Central memory CD8-positive, alpha-beta T cell (primary cell): ENCODE data around the gene UNC5CL.
"Not testable (repeated sequence)": the region's sequence is repeated elsewhere in the genome, so short reads cannot be mapped to it uniquely, and the experiment has no call there.

Experiments
- ATAC-seq: fragments of 150-1000 bp; cut with Tn5 transposase; replicated peaks from 2 replicates; pipeline ENCODE4 v1.10.0; 2022; ENCODE audit warnings: mild to moderate bottlenecking, moderate FRiP score, moderate number of reproducible peaks; ENCODE audit not compliant: poor library complexity, severe bottlenecking; ENCODE audit errors: extremely low read depth
- DNase-seq, 2 donors: peaks; one replicate each; pipeline ENCODE4 v3.0.0; 2021; ENCODE audit warnings: low spot score in 2 of 2
- H3K27ac Mint-ChIP-seq: one replicate; pipeline ENCODE4 v1.8.0; 2022; ENCODE audit warnings: low read depth, mild to moderate bottlenecking, moderate library complexity, mixed read lengths
- H3K27me3 Mint-ChIP-seq: one replicate; pipeline ENCODE4 v1.8.0; 2022; ENCODE audit warnings: mixed read lengths
- H3K36me3 Mint-ChIP-seq: one replicate; pipeline ENCODE4 v1.8.0; 2022; ENCODE audit warnings: mild to moderate bottlenecking, moderate library complexity, mixed read lengths; ENCODE audit not compliant: insufficient read depth
- H3K4me1 Mint-ChIP-seq: one replicate; pipeline ENCODE4 v1.8.0; 2022; ENCODE audit warnings: mixed read lengths
- H3K4me3 Mint-ChIP-seq: one replicate; pipeline ENCODE4 v1.8.0; 2022; ENCODE audit warnings: mild to moderate bottlenecking, moderate library complexity, mixed read lengths
- H3K9me3 Mint-ChIP-seq: one replicate; pipeline ENCODE4 v1.8.0; 2022; ENCODE audit warnings: mixed read lengths

The UNC5CL gene

GRCh38 chr6:41006217-41006616 lies 32.8 kb downstream of the UNC5CL start:
- not testable (repeated sequence) for H3K4me3 Mint-ChIP-seq, H3K36me3 Mint-ChIP-seq, H3K27ac Mint-ChIP-seq, H3K4me1 Mint-ChIP-seq, H3K9me3 Mint-ChIP-seq
- DNase-seq: peak; percentile 43 to 47
- ATAC-seq: peak; percentile 24
- peaks cover 47% of the 10 kb centered on the region for H3K27me3 Mint-ChIP-seq

GRCh38 chr6:41002168-41002567 lies 36.9 kb downstream of the UNC5CL start:
- ATAC-seq (no peak), DNase-seq (no peak)
- Mint-ChIP-seq H3K4me1 (no peaks in the 10 kb centered on the region), H3K4me3 (no peak overlapping the region), H3K9me3 (no peaks in the 10 kb centered on the region), H3K27me3 (peaks cover 55% of the 10 kb centered on the region), H3K36me3 (no peaks in the 10 kb centered on the region), H3K27ac (no peak overlapping the region)

GRCh38 chr6:41000248-41000647 lies 38.8 kb downstream of the UNC5CL start:
- H3K27me3 Mint-ChIP-seq: peaks cover 68% of the 10 kb centered on the region
- ATAC-seq: no peak

DNA sequence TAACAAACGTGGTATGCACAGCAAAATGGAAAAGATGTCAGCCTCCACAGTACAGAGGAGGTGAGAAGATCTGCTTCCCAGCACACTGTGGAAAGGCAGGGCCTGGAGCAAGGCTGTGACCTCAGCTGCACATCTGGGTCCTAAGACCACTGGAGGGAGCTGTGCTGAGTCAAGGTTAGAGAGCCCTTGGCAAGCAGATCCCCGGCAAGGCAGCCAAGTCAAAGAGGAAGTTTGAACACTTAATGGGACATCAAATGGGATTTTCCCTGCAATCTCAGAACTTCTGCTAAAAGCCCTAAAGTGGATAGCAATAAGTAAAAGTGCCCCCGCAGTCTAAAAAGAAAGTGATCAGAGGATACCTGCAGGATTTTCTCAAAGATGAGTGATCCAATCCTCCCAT lies 39.5 kb downstream of the UNC5CL start:
- Mint-ChIP-seq H3K4me3 (no peak overlapping the region), H3K9me3 (no peaks in the 10 kb centered on the region), H3K36me3 (no peaks in the 10 kb centered on the region), H3K4me1 (no peaks in the 10 kb centered on the region), H3K27ac (no peak overlapping the region), H3K27me3 (peaks cover 68% of the 10 kb centered on the region)
- no peak for ATAC-seq
- no peak for DNase-seq

More at GRCh38 chr6:41000248-41000647, 38.8 kb downstream of the UNC5CL start:
- Mint-ChIP-seq H3K4me1 (no peaks in the 10 kb centered on the region), H3K27ac (no peak overlapping the region), H3K9me3 (no peaks in the 10 kb centered on the region), H3K4me3 (no peak overlapping the region), H3K36me3 (no peaks in the 10 kb centered on the region)
- no peak for DNase-seq

- Mint-ChIP-seq H3K36me3 (no peaks in the 10 kb centered on the region), H3K9me3 (no peaks in the 10 kb centered on the region), H3K27me3 (peaks cover 68% of the 10 kb centered on the region), H3K4me3 (no peak overlapping the region), H3K4me1 (no peaks in the 10 kb centered on the region), H3K27ac (no peak overlapping the region)
- DNase-seq (no peak), ATAC-seq (no peak)
Measured at GRCh38 chr6:40998661-40999060, 40.4 kb downstream of the UNC5CL start.

DNA sequence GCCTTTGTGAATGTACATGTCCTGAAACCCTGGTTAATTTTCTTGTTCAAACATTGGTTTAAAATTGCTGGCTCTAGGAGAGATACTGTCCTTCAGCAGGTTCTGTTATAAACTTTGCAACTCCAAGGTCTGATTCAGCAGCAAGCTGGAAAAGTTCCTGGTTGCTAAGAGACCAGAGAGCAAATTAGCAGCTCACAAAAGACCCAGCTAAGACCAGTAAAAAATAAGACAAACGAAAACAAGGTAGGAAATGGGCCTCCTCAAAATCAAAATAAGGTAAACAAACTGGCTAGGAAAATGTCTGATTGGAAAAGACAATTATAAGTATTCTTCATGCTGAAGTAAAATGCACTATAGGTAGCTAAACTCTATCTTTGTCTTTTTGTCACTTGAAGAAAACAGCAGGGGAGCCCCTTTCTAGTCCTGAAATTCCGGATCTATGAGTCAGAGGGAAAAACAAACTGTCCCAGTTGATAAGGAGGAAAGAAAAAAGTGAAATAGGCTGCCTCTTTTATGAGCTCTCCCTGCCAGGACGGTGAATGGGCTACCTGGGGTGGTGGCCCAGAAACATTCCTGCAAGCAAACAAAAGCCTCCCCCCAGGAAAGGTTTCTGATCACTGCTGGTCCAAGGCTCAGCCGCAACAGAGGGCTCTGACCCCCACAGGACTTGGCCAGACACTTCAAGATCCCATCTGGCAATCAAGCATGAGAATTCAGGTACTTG lies 41.6 kb downstream of the UNC5CL start:
- no peak for DNase-seq
- Mint-ChIP-seq H3K27me3 (peaks cover 68% of the 10 kb centered on the region), H3K36me3 (no peaks in the 10 kb centered on the region), H3K4me1 (no peaks in the 10 kb centered on the region), H3K9me3 (no peaks in the 10 kb centered on the region), H3K27ac (no peak overlapping the region), H3K4me3 (no peak overlapping the region)
- ATAC-seq: no peak

DNA sequence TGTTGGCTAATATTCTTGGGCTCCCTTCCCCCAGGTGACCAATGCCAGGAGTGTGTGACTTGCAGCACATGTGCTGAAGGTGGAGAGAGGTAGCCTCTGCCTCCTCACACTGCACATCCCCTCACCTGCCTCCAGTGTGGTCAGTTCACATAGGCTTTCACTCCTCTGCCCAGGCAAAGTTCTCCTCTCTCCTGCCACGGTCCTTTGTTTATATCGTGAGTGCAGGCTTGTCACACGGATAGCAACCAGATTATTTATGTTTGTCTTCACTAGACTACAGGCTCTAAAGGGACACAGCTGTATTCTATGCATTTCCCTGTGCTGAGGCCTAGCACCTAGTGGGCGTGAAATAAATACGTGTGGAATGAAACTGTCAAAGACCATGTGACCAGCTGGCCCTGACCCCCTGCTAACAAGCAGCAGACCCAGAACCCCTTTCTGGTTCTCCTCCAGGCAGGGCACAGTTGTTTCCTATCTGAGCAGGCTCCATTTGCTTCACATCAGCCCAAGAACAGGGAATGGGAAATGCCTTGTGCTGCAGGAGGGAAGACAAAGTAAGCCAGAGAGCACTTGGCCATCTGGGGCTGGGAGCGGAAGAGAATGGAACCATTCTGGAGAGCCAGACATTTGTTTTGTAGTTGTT lies 42.3 kb downstream of the UNC5CL start:
- Mint-ChIP-seq H3K36me3 (no peaks in the 10 kb centered on the region), H3K27me3 (peaks cover 68% of the 10 kb centered on the region), H3K27ac (no peak overlapping the region), H3K4me1 (no peaks in the 10 kb centered on the region), H3K4me3 (no peak overlapping the region), H3K9me3 (no peaks in the 10 kb centered on the region)
- DNase-seq (no peak), ATAC-seq (no peak)

DNA sequence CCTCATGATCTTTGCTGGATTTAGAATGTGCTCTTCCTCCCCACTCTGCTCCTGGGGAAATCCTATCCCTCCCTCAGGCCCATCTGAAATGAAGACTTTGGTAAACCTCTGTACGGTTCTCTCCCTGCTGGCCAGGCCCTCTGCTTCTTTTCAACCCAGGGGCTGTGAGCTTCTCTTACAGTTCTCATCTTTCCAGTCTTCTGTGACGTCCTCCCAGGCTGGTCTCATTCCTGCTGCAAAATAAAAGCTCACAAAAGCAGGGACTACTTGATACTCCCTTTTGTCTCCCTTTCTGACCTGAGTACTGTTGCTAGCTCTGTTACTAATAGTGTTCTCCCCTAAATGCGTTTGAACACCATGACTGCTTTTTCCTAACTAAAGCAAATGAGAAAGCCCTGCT lies 46.3 kb downstream of the UNC5CL start:
- peak overlapping the region; percentile 9 for H3K27ac Mint-ChIP-seq
- no peak overlapping the region for H3K4me3 Mint-ChIP-seq
- peaks cover 77% of the 10 kb centered on the region for H3K27me3 Mint-ChIP-seq
- H3K36me3 Mint-ChIP-seq: no peaks in the 10 kb centered on the region
- ATAC-seq (no peak), DNase-seq (no peak)
- no peaks in the 10 kb centered on the region for H3K9me3 Mint-ChIP-seq
- no peaks in the 10 kb centered on the region for H3K4me1 Mint-ChIP-seq

DNA sequence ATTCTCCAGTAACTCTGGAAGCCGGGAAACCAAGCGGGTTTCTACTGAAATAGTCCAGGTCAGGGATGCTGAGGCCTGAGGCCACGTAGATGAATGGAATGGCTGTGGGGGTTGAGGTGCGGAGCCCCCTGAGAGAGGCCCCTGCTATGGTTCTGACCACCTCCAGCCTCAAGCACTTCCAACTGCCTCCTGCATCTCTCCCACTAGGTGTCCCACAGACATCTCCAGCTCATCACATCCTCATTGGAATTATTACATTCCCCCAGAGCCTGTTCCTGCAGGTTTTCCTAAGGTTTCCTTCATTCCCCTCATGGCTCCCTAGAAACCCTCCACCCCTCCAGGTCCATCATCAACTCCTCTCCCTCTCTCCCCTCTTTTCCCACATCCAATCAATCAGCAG lies 48.7 kb downstream of the UNC5CL start:
- Mint-ChIP-seq H3K27me3 (peaks cover 76% of the 10 kb centered on the region), H3K4me3 (no peak overlapping the region)

GRCh38 chr6:40989204-40990169 lies 49.5 kb downstream of the UNC5CL start:
- Mint-ChIP-seq H3K9me3 (no peaks in the 10 kb centered on the region), H3K27me3 (peaks cover 74% of the 10 kb centered on the region)
- no peak for ATAC-seq

More for the DNA sequence above, 48.7 kb downstream of the UNC5CL start:
- DNase-seq (no peak), ATAC-seq (no peak)
- no peaks in the 10 kb centered on the region for H3K4me1 Mint-ChIP-seq
- no peak overlapping the region for H3K27ac Mint-ChIP-seq
- no peaks in the 10 kb centered on the region for H3K9me3 Mint-ChIP-seq
- H3K36me3 Mint-ChIP-seq: no peaks in the 10 kb centered on the region

DNA sequence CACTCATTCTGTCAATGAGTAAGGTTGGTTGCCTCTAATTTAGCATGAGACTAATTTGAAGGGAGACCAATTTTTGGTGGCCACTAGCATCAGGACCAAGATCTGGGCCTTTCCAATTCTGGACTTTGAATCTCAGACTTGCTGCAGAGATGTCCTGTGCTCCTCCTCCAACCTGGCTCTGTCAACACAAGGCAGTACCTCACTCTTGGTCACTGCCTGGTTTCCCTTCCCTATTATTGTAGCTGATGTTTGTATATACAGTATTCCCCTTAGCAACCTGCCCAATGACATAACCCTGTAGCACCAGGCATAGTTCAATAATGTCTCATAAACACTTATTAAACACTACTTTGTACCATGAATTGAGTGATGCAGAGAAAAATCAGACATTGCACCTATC lies 50.4 kb downstream of the UNC5CL start:
- Mint-ChIP-seq H3K36me3 (no peaks in the 10 kb centered on the region), H3K9me3 (no peaks in the 10 kb centered on the region), H3K4me1 (no peaks in the 10 kb centered on the region), H3K4me3 (no peak overlapping the region), H3K27me3 (peaks cover 74% of the 10 kb centered on the region), H3K27ac (no peak overlapping the region)
- ATAC-seq: no peak
- DNase-seq: no peak

More at GRCh38 chr6:40989204-40990169, 49.5 kb downstream of the UNC5CL start:
- Mint-ChIP-seq H3K27ac (no peak overlapping the region), H3K4me1 (no peaks in the 10 kb centered on the region), H3K36me3 (no peaks in the 10 kb centered on the region), H3K4me3 (no peak overlapping the region)
- no peak for DNase-seq

DNA sequence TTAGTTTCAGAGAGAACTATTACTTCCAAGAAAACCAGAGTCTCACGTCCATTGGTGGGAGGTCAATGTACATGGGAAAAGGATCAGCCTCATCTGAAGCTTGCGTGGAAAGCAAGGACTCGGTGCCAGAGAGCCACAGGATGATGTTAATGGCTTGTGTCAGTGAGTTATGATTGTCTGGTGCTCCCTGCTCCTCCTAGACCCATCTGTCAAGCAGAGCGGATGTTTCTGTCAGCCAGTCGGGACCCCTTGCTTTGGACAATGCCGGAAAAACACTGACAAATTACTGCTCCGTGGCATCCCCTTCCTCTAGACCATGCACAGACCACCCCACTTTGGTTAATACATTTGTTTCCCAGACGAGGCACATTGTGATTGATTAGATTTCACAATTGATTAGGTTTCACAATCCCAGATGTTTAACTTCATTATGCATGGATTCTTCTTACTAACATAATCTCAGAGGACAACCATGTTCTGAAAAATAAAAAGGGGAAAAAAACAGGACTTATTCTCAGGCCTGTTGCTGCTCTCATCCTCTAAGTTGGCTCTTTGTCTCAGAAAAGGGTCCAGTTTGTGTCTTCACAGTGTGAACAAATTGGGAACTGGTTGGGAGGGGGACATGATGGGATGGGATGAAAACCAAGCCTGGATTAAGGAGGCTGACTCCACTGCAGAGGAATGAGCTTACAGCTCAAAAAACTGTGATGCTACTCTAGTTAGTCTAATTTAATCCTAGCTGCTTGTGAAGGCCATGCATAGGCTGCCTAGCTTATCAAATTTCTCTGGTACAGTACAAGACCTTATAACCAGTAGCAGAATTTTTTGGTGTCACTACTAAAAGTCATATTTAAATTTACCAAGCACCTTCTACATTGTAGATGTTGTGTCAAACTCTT lies 51.9 kb downstream of the UNC5CL start:
- no peak for ATAC-seq
- no peaks in the 10 kb centered on the region for H3K9me3 Mint-ChIP-seq
- no peaks in the 10 kb centered on the region for H3K36me3 Mint-ChIP-seq
- no peaks in the 10 kb centered on the region for H3K4me1 Mint-ChIP-seq
- no peak for DNase-seq
- H3K27me3 Mint-ChIP-seq: peaks cover 70% of the 10 kb centered on the region
- no peak overlapping the region for H3K27ac Mint-ChIP-seq
- no peak overlapping the region for H3K4me3 Mint-ChIP-seq
